Measurements from ENCODE around the gene GLT6D1. TPM values are rescaled to one million over a fixed set of nuclear protein-coding genes. Genes with fewer than 3 reads are reported as not detected.

The GLT6D1 gene
- total RNA-seq, 4 donors from 2014 or later: not detected

DNA sequence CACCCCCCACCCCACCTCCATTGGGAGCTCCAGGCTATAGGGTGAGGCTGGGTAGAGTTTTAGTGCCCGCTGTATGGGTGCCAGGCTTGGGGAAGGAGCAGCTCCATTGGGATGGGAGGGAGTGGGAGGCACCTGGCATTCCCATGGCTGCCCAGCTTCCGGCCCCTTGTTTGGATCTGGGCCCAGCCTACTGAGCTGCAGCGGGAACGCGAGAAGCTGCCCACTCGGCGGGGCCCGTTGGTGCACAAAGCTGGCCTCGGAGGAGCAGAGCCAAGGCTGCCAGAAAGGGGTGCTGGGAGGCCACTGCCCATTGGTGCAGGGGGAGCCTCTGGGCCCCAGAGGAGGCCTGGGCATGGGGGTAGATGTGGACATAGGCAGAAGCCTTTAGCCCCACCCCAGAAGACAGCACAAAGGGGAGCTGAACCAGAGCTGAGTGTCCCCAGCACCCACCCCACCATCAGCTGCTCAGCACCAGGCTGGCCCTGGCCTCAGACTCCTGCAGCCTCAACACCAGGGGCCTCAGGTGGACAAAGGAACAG, 28.2 kb upstream of the GLT6D1 start:
- intact Hi-C loops (cut with DNase I; ENCODE audit: low total_unique reads): no loop called here

DNA sequence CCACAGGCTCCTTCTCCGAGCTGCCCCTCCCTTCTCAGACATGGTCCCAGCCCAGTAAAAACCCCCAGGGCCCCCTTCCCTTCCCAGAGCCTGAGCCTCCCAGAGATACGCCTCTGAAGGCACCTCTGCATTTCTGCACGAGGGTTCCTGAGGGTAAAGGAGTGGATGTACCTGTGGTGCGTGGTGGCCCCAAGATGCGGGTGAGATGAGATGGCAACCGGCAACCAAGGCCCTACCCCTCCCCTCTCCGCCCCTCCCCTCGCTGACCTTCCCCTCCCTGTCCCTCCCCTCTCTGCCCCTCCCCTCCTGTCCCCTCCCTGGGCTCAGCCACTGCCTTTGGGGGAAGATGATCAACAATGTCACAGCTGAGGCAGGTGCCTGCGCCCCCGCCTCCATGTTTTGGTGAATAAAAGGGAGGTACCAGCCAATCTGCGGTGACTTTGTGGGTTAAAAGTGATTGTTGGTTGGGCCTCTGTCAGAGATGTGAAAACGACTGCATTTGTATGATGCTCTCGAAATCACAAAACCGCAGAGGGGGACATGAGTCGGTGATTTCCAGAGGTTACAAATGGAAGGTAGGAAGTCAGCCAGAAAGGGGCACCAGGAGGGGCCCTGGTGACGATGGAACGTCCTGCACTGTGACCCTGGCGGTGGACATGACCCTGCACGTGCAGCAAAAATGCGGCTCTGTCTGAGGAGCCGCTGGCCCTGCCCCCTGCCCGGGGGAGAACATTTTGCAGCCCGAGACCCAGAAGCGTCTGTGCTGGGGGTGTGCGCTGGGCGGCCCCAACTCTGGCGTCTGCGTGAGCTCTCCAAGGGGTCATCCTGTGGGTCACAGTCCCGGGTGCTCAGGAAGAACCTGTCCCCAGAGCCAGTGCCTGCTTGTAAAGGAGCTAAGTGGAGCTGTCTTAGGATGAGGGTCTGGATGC, 27.5 kb upstream of the GLT6D1 start:
- 56 to 62% methylated on average over 4 to 28 of the region's 29 CpGs for WGBS, 2 donors (ENCODE audit: low coverage in 1 of 2)
- intact Hi-C loops (cut with DNase I; ENCODE audit: low total_unique reads) (no loop called here), in situ Hi-C loops (cut with MboI; ENCODE audit: low pct_ligation_motif_present in 1 of 4, low pct_unique_long_range_greater_than_20kb in 1 of 4, low sequenced_read_pairs in 3 of 4) (no loop called here)
- Histone ChIP-seq H3K4me1 (no peaks in the 10 kb centered on the region), H3K27ac (no peak overlapping the region), H3K27me3 (peaks cover 5% of the 10 kb centered on the region), H3K36me3 (no peaks in the 10 kb centered on the region), H3K4me3 (no peak overlapping the region), H3K9me3 (no peaks in the 10 kb centered on the region)
- no peak for DNase-seq
- TF ChIP-seq POLR2A (IDR thresholded peaks at IDR 0.05) (no peak), EP300 (IDR thresholded peaks at IDR 0.05; ENCODE audit: low read depth) (no peak), POLR2AphosphoS5 (IDR thresholded peaks at IDR 0.05) (no peak)
- TF ChIP-seq, protein P1, sequence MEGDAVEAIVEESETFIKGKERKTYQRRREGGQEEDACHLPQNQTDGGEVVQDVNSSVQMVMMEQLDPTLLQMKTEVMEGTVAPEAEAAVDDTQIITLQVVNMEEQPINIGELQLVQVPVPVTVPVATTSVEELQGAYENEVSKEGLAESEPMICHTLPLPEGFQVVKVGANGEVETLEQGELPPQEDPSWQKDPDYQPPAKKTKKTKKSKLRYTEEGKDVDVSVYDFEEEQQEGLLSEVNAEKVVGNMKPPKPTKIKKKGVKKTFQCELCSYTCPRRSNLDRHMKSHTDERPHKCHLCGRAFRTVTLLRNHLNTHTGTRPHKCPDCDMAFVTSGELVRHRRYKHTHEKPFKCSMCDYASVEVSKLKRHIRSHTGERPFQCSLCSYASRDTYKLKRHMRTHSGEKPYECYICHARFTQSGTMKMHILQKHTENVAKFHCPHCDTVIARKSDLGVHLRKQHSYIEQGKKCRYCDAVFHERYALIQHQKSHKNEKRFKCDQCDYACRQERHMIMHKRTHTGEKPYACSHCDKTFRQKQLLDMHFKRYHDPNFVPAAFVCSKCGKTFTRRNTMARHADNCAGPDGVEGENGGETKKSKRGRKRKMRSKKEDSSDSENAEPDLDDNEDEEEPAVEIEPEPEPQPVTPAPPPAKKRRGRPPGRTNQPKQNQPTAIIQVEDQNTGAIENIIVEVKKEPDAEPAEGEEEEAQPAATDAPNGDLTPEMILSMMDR (IDR thresholded peaks at IDR 0.05): no peak

More for the DNA sequence above, 28.2 kb upstream of the GLT6D1 start:
- Histone ChIP-seq H3K9me3 (no peaks in the 10 kb centered on the region), H3K4me3 (no peak overlapping the region), H3K36me3 (no peaks in the 10 kb centered on the region), H3K27ac (no peak overlapping the region), H3K4me1 (no peaks in the 10 kb centered on the region), H3K27me3 (peaks cover 5% of the 10 kb centered on the region)
- 67% methylated on average over 9 of the region's 9 CpGs; no CpG with 5 or more reads in 1 of the 2 donors for WGBS, 2 donors (ENCODE audit: low coverage in 1 of 2)
- in situ Hi-C loops (cut with MboI; ENCODE audit: low pct_ligation_motif_present in 1 of 4, low pct_unique_long_range_greater_than_20kb in 1 of 4, low sequenced_read_pairs in 3 of 4): no loop called here
- no peak for TF ChIP-seq EP300 (IDR thresholded peaks at IDR 0.05; ENCODE audit: low read depth)
- no peak for TF ChIP-seq POLR2A (IDR thresholded peaks at IDR 0.05)
- TF ChIP-seq POLR2AphosphoS5 (IDR thresholded peaks at IDR 0.05): no peak
- TF ChIP-seq, protein P1 (IDR thresholded peaks at IDR 0.05): no peak
- DNase-seq: no peak

DNA sequence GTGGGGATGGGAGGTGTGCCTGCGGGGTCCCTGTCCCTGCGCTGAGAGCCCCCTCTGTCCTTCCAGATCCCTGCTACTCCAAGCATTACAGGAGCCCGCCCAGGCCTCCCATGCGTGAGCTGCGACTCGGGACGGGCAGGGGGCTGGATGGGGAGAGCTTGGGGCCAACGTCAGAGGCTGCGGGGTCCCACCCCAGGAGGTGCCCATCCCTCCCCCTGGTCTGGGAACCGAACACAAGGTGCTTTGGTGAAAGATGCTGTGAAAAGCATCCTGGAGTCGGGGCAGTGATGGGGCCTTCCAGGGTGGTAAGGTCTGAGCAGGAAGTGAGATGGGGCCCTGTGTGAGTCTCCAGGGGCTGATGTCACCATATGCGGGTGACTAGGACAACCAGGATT, 26.5 kb upstream of the GLT6D1 start:
- Histone ChIP-seq H3K9me3 (no peaks in the 10 kb centered on the region), H3K4me1 (no peaks in the 10 kb centered on the region), H3K27ac (no peak overlapping the region), H3K27me3 (peaks cover 5% of the 10 kb centered on the region), H3K4me3 (no peak overlapping the region), H3K36me3 (no peaks in the 10 kb centered on the region)
- in situ Hi-C loops (cut with MboI; ENCODE audit: low pct_ligation_motif_present in 1 of 4, low pct_unique_long_range_greater_than_20kb in 1 of 4, low sequenced_read_pairs in 3 of 4): no loop called here
- DNase-seq: no peak
- no peak for TF ChIP-seq EP300 (IDR thresholded peaks at IDR 0.05; ENCODE audit: low read depth)
- WGBS, 2 donors (ENCODE audit: low coverage in 1 of 2): 76% methylated on average over 12 of the region's 12 CpGs; no CpG with 5 or more reads in 1 of the 2 donors
- intact Hi-C loops (cut with DNase I; ENCODE audit: low total_unique reads): no loop called here

DNA sequence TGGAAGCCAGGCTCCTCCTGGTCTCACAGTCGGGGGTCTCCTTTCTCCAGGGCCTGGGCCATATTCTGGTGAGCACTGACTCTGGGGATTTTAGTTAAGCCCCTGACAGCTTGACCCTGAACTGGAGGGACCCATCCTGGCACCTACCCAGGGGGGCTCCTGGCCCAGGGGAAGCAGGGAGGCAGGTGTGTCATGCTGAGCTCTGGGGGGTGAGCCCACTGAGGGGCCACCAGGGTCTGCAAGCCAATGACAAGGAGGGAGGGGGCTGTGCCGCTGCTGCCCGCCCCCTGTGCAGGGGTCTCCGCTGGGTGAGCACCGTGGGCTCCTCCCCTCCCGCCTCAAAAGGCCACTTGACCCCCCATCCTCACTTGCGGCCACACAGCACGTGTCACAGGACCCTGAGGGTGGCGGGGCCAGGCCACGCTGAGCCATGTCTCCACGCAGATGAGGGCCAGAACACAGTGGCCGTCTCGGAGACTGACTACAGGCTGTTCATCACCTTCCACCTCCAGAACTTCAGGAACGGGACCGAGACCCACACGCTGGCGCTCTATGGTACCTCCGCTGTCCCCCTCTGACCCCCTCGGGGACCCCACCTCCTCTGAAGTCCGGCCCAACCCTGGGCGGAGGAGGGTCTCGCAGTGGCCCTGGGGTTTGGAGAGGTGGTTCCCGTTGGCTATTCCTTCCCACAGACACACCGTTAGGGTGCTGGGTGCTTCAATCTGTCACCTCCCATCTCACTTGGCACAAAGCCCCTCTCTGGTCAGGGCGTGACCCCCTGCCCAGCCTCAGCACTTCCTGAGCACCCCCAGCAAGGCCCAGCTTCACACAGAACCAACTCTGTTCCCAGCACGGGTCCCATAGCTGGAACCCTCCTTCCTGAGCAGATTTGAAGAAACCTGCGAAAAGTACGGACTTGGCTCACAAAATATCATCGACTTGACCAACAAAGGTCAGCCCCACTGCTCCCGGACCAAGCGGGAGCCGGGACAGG, 25.8 kb upstream of the GLT6D1 start:
- intact Hi-C loops (cut with DNase I; ENCODE audit: low total_unique reads): loop anchor here (5.0 kb wide), 1 partner anchor 962 kb away; no protein-coding TSS in a partner anchor
- H3K27me3 ChIP-seq: peaks cover 5% of the 10 kb centered on the region
- H3K4me1 ChIP-seq: no peaks in the 10 kb centered on the region
- H3K9me3 ChIP-seq: no peaks in the 10 kb centered on the region
- H3K36me3 ChIP-seq: no peaks in the 10 kb centered on the region
- TF ChIP-seq, protein P1 (IDR thresholded peaks at IDR 0.05): no peak
- TF ChIP-seq EP300 (IDR thresholded peaks at IDR 0.05; ENCODE audit: low read depth): no peak
- TF ChIP-seq POLR2A (IDR thresholded peaks at IDR 0.05): no peak
- no peak for TF ChIP-seq POLR2AphosphoS5 (IDR thresholded peaks at IDR 0.05)
- in situ Hi-C loops (cut with MboI; ENCODE audit: low pct_ligation_motif_present in 1 of 4, low pct_unique_long_range_greater_than_20kb in 1 of 4, low sequenced_read_pairs in 3 of 4): no loop called here
- DNase-seq: no peak
- 67 to 80% methylated on average over 1 to 29 of the region's 32 CpGs for WGBS, 2 donors (ENCODE audit: low coverage in 1 of 2)
- H3K4me3 ChIP-seq: no peak overlapping the region
- H3K27ac ChIP-seq: no peak overlapping the region

All from transverse colon (tissue), 4 donors.